Prostate gland (tissue), 2 donors: ENCODE data around the gene COL16A1. TPM values are rescaled to one million over a fixed set of nuclear protein-coding genes. Genes with fewer than 3 reads are reported as not detected.
A peak's percentile ranks its signal among the peaks of the same experiment; 100 is the strongest.

Experiments used
- DNase-seq: peaks from one replicate; pipeline ENCODE4 v3.0.0-alpha.2; 2019; ENCODE audit warnings: low spot score
- H3K27ac ChIP-seq, 2 donors: fragments of 200-600 bp; sonication (generic); 2 replicates each; pipeline ENCODE4 v1.5.1; 2017 to 2019
- H3K27me3 ChIP-seq: fragments of 200-600 bp; sonication (generic); replicated peaks from 2 replicates; pipeline ENCODE4 v1.5.1; 2019; ENCODE audit not compliant: insufficient read depth
- H3K36me3 ChIP-seq, 2 donors: fragments of 200-600 bp; sonication (generic); 1 replicate in 1 of 2; 2 replicates in 1 of 2; pipeline versions ENCODE4 v1.5.1 to v1.8.1; 2017 to 2019
- H3K4me1 ChIP-seq: fragments of 200-600 bp; sonication (generic); replicated peaks from 2 replicates; pipeline ENCODE4 v1.5.1; 2019
- H3K4me3 ChIP-seq, 2 donors: fragments of 200-600 bp; sonication (generic); 2 replicates each; pipeline ENCODE4 v1.5.1; 2017 to 2019
- H3K9me3 ChIP-seq: fragments of 200-600 bp; sonication (generic); 2 replicates; pipeline ENCODE4 v1.5.1; 2017
- CTCF ChIP-seq, 4 experiments: fragments of 200-600 bp in 2 of 4; fragments of 450-650 bp in 2 of 4; sonication (generic) in 2 of 4; IDR thresholded peaks; 1 replicate in 3 of 4; 2 replicates in 1 of 4; pipeline ENCODE4 v1.5.1; 2016 to 2019; ENCODE audit warnings: antibody characterized with exemption in 4 of 4, mild to moderate bottlenecking in 2 of 4, moderate library complexity in 2 of 4
- POLR2A ChIP-seq: fragments of 450-650 bp; IDR thresholded peaks from one replicate; pipeline ENCODE4 v1.6.1; 2016; ENCODE audit warnings: antibody characterized with exemption, mild to moderate bottlenecking
- POLR2AphosphoS5 ChIP-seq: sonication (generic); formaldehyde crosslinking; IDR thresholded peaks from one replicate; pipeline ENCODE4 v1.6.1; 2017; ENCODE audit warnings: antibody characterized with exemption
- WGBS: methylation state at CpG from one replicate; pipeline ENCODE4 v1.1.5; 2018; 5-methylcytosine and 5-hydroxymethylcytosine counted together
- intact Hi-C: fragments of 100-400 bp; cut with DNase I; formaldehyde crosslinking; loops from one replicate; pipeline ENCODE4 v1.14.2; 2022
- total RNA-seq, 2 donors: library from RNA; depleted of rRNA; stranded (reverse); fragments of >200 nt; gene quantifications; one replicate each; pipeline ENCODE4 v1.1.0, GENCODE V29; 2016

COL16A1 gene
- total RNA-seq, 2 donors from 2014 or later, result 45.3 to 89.4 TPM

GRCh38 chr1:31617916-31618746 is 85.7 kb downstream of the COL16A1 start:
- no peak for DNase-seq
- H3K4me3 ChIP-seq, result peak overlapping the region; percentile 31 to 40
- H3K36me3 ChIP-seq, result no peaks in the 10 kb centered on the region
- no peak for TF ChIP-seq POLR2A
- TF ChIP-seq POLR2AphosphoS5, result no peak
- peak; percentile 51 to 70 (median 59) for TF ChIP-seq CTCF (IDR thresholded peaks at IDR 0.05)
- H3K27me3 ChIP-seq, result peaks cover 4% of the 10 kb centered on the region
- H3K9me3 ChIP-seq, result no peaks in the 10 kb centered on the region
- intact Hi-C loops, result no loop called here
- WGBS, result 19% methylated on average over 40 of the region's 56 CpGs
- no peaks in the 10 kb centered on the region for H3K4me1 ChIP-seq
- no peak overlapping the region for H3K27ac ChIP-seq

GRCh38 chr1:31617218-31617915 is 86.5 kb downstream of the COL16A1 start, which contains the start of gene HCRTR1:
TSS of gene HCRTR1 (plus strand) at chr1:31617689. CDS start at chr1:31619193, 1,504 bp downstream.
- WGBS, result 9% methylated on average over 33 of the region's 48 CpGs
- H3K27me3 ChIP-seq, result peaks cover 4% of the 10 kb centered on the region
- TF ChIP-seq POLR2A (no peak), POLR2AphosphoS5 (no peak), CTCF (IDR thresholded peaks at IDR 0.05) (no peak)
- H3K27ac ChIP-seq, result no peak within 1 kb of the TSS
- peak within 1 kb of the TSS; percentile 31 to 40 for H3K4me3 ChIP-seq
- H3K36me3 ChIP-seq, result no peaks in the 10 kb centered on the region
- intact Hi-C loops, result no loop called here
- H3K4me1 ChIP-seq, result no peaks in the 10 kb centered on the region
- no peak for DNase-seq
- no peaks in the 10 kb centered on the region for H3K9me3 ChIP-seq

GRCh38 chr1:31615939-31616338 is 87.9 kb downstream of the COL16A1 start:
- Histone ChIP-seq H3K27me3 (peaks cover 4% of the 10 kb centered on the region), H3K4me1 (no peaks in the 10 kb centered on the region), H3K27ac (no peak overlapping the region), H3K4me3 (no peak overlapping the region), H3K9me3 (no peaks in the 10 kb centered on the region), H3K36me3 (no peaks in the 10 kb centered on the region)
- intact Hi-C loops, result no loop called here
- DNase-seq, result no peak
- WGBS, result 47% methylated on average over 2 of the region's 2 CpGs
- TF ChIP-seq CTCF (IDR thresholded peaks at IDR 0.05) (no peak), POLR2A (no peak), POLR2AphosphoS5 (no peak)

GRCh38 chr1:31615414-31615813 is 88.4 kb downstream of the COL16A1 start:
- no peak overlapping the region for H3K27ac ChIP-seq
- H3K27me3 ChIP-seq, result peaks cover 4% of the 10 kb centered on the region
- no peaks in the 10 kb centered on the region for H3K36me3 ChIP-seq
- no peak overlapping the region for H3K4me3 ChIP-seq
- intact Hi-C loops, result no loop called here
- no peak for DNase-seq
- H3K9me3 ChIP-seq, result no peaks in the 10 kb centered on the region
- TF ChIP-seq CTCF (IDR thresholded peaks at IDR 0.05) (no peak), POLR2A (no peak), POLR2AphosphoS5 (no peak)
- 83% methylated on average over 6 of the region's 6 CpGs for WGBS
- no peaks in the 10 kb centered on the region for H3K4me1 ChIP-seq
